ENCODE results near the gene RNF169. TPM values are rescaled to one million over a fixed set of nuclear protein-coding genes. Genes with fewer than 3 reads are reported as not detected.

Gene RNF169
- total and polyA plus RNA-seq, 2 of the 8 experiments (the other 6 are each of a cell fraction or from before 2014, with no cell fraction given): 3.6 to 12.5 TPM

DNA sequence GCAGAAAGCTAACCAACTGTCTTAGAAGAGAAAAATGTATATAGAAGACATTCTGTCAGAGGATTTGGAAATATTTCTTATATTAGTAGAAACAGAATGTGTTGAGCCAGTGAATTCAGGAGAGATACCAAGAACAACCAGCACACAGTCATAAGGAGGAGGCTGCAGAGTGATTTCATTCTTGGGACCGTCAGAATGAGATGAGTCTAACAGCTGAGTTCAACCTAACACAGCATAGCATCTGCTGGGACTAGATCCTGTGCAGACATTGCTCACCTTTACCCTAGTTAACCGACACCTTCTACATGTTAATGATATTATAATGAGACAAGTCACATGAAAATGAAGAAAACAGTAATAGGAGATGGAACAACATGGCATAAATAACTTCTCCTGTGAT, 114.8 kb downstream of the RNF169 start:
- H3K79me2 ChIP-seq (ENCODE audit: control insufficient read depth in 1 of 2, insufficient read depth in 2 of 2, low read length in 2 of 2): no peaks in the 10 kb centered on the region
- H3K56ac ChIP-seq (replicated peaks; ENCODE audit: insufficient read length, low read depth, low read length): no peak overlapping the region
- no peaks in the 10 kb centered on the region for H3K23me2 ChIP-seq (ENCODE audit: low read depth, low read length)
- WGBS, 2 experiments (ENCODE audit: extremely low coverage in 1 of 2, insufficient coverage in 1 of 2, insufficient read length in 1 of 2, insufficient replicate concordance in 2 of 2, low coverage in 1 of 2, low lambda C conversion rate in 2 of 2, missing lambda C conversion rate in 1 of 2): 94% methylated on average over 2 of the region's 2 CpGs; no CpG with 5 or more reads in 1 of the 2 experiments
- H2BK15ac ChIP-seq (ENCODE audit: low read length): no peak overlapping the region
- H2BK120ac ChIP-seq (replicated peaks; ENCODE audit: low read depth, low read length): no peak overlapping the region
- H4K8ac ChIP-seq (ENCODE audit: extremely low read depth, insufficient read depth, low read length): no peak overlapping the region
- no peak overlapping the region for H4K5ac ChIP-seq (ENCODE audit: insufficient read length, low read depth, low read length)
- no peak overlapping the region for H2AK5ac ChIP-seq (ENCODE audit: low read depth, low read length)
- H3K9me3 ChIP-seq (ENCODE audit: insufficient read depth in 2 of 2, low read depth in 1 of 2, low read length in 1 of 2): peaks cover 38 to 40% of the 10 kb centered on the region in 2 experiments
- H3K18ac ChIP-seq (ENCODE audit: extremely low read depth, low read length): no peak overlapping the region
- H2BK5ac ChIP-seq (ENCODE audit: low read depth, low read length): no peak overlapping the region
- peaks cover 0 to 27% (median 8%) of the 10 kb centered on the region in 4 experiments; a peak in 5 of 8 replicates for H3K36me3 ChIP-seq (ENCODE audit: control insufficient read depth in 2 of 4, insufficient read depth in 4 of 4, low read length in 3 of 4)
- H3K14ac ChIP-seq (ENCODE audit: insufficient read length): no peak overlapping the region
- H2BK20ac ChIP-seq (ENCODE audit: low read length): no peak overlapping the region
- H3K27me3 ChIP-seq (replicated peaks in 1 of 4; ENCODE audit: control insufficient read depth in 3 of 4, extremely low read depth in 1 of 4, insufficient read depth in 3 of 4, low read length in 3 of 4): no peaks in the 10 kb centered on the region
- ChIA-PET POLR2A (ENCODE audit: partially characterized antibody) (interaction anchor here (0.5 kb wide), 1 partner anchor 22 kb away, joined by 4 read pairs; no protein-coding TSS in a partner anchor), CTCF (ENCODE audit: partially characterized antibody) (no interaction called here)
- no peak overlapping the region for H3K4me2 ChIP-seq (ENCODE audit: insufficient read depth in 1 of 2, low read depth in 2 of 2, low read length in 2 of 2)
- no peak overlapping the region for H2BK12ac ChIP-seq (ENCODE audit: low read depth, low read length)
- H2AFZ ChIP-seq (ENCODE audit: low read length): no peak overlapping the region
- FAIRE-seq (no peak), DNase-seq (ENCODE audit: low read depth in 1 of 2, low spot score in 2 of 2) (no peak)
- H3K9ac ChIP-seq (replicated peaks in 1 of 4; ENCODE audit: extremely low read depth in 1 of 4, low read depth in 3 of 4, low read length in 3 of 4): no peak overlapping the region
- H3K4ac ChIP-seq (replicated peaks; ENCODE audit: insufficient read length, low read depth, low read length): no peak overlapping the region
- H3K79me1 ChIP-seq (ENCODE audit: low read depth, low read length): no peaks in the 10 kb centered on the region
- no peak overlapping the region for H3K4me3 ChIP-seq (ENCODE audit: extremely low read depth in 1 of 4, insufficient read depth in 2 of 4, low read depth in 3 of 4, low read length in 4 of 4)
- no peak overlapping the region for H3K23ac ChIP-seq (ENCODE audit: insufficient read length)
- H3K4me1 ChIP-seq (replicated peaks in 1 of 4; ENCODE audit: control insufficient read depth in 3 of 4, insufficient read depth in 4 of 4, low read length in 3 of 4): no peaks in the 10 kb centered on the region
- no peaks in the 10 kb centered on the region for H4K20me1 ChIP-seq (replicated peaks in 1 of 2; ENCODE audit: control insufficient read depth in 1 of 2, insufficient read depth in 2 of 2, low read length in 2 of 2)
- no peak overlapping the region for H3K27ac ChIP-seq (ENCODE audit: low read depth, low read length)
- H4K91ac ChIP-seq (replicated peaks; ENCODE audit: insufficient read length, low read length): no peak overlapping the region
- TF ChIP-seq TBP (IDR thresholded peaks at IDR 0.05; ENCODE audit: low read depth, low read length) (no peak), MAFK (IDR thresholded peaks at IDR 0.05; ENCODE audit: low read depth, low read length) (no peak), EZH2 (IDR thresholded peaks at IDR 0.05; ENCODE audit: low read depth, low read length, severe bottlenecking) (no peak), POLR2A (IDR thresholded peaks at IDR 0.05; ENCODE audit: control extremely low read depth in 1 of 2, low read depth in 2 of 2, low read length in 2 of 2) (no peak), FOSL1 (IDR thresholded peaks at IDR 0.05; ENCODE audit: insufficient read depth, low read depth, low read length) (no peak), KDM1A (IDR thresholded peaks at IDR 0.05; ENCODE audit: borderline replicate concordance, low read length) (no peak), BACH1 (IDR thresholded peaks at IDR 0.05; ENCODE audit: low read length) (no peak), RAD21 (IDR thresholded peaks at IDR 0.05 in 1 of 2, conservative IDR thresholded peaks at IDR 0.05 in 1 of 2; ENCODE audit: low read depth in 2 of 2, low read length in 2 of 2) (no peak)
- TF ChIP-seq, protein P1, sequence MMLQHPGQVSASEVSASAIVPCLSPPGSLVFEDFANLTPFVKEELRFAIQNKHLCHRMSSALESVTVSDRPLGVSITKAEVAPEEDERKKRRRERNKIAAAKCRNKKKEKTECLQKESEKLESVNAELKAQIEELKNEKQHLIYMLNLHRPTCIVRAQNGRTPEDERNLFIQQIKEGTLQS (IDR thresholded peaks at IDR 0.05; ENCODE audit: insufficient read depth, low read depth, low read length): no peak
- TF ChIP-seq, protein P2, sequence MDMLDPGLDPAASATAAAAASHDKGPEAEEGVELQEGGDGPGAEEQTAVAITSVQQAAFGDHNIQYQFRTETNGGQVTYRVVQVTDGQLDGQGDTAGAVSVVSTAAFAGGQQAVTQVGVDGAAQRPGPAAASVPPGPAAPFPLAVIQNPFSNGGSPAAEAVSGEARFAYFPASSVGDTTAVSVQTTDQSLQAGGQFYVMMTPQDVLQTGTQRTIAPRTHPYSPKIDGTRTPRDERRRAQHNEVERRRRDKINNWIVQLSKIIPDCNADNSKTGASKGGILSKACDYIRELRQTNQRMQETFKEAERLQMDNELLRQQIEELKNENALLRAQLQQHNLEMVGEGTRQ (IDR thresholded peaks at IDR 0.05; ENCODE audit: low read length): no peak
- TF ChIP-seq, protein P3, sequence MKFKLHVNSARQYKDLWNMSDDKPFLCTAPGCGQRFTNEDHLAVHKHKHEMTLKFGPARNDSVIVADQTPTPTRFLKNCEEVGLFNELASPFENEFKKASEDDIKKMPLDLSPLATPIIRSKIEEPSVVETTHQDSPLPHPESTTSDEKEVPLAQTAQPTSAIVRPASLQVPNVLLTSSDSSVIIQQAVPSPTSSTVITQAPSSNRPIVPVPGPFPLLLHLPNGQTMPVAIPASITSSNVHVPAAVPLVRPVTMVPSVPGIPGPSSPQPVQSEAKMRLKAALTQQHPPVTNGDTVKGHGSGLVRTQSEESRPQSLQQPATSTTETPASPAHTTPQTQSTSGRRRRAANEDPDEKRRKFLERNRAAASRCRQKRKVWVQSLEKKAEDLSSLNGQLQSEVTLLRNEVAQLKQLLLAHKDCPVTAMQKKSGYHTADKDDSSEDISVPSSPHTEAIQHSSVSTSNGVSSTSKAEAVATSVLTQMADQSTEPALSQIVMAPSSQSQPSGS (IDR thresholded peaks at IDR 0.05; ENCODE audit: low read length): no peak

Data from H1 (cell line).